GM19035 (cell line): ENCODE data around the gene SPATA46.

Experiments used
- ATAC-seq: cut with Tn5 transposase; IDR thresholded peaks from one replicate; pipeline ENCODE4 v1.9.1; 2021; ENCODE audit not compliant: unreplicated experiment

The SPATA46 gene

GRCh38 chr1:162391790-162392563 is 15.3 kb upstream of the SPATA46 start:
- ATAC-seq: peak; percentile 55

DNA sequence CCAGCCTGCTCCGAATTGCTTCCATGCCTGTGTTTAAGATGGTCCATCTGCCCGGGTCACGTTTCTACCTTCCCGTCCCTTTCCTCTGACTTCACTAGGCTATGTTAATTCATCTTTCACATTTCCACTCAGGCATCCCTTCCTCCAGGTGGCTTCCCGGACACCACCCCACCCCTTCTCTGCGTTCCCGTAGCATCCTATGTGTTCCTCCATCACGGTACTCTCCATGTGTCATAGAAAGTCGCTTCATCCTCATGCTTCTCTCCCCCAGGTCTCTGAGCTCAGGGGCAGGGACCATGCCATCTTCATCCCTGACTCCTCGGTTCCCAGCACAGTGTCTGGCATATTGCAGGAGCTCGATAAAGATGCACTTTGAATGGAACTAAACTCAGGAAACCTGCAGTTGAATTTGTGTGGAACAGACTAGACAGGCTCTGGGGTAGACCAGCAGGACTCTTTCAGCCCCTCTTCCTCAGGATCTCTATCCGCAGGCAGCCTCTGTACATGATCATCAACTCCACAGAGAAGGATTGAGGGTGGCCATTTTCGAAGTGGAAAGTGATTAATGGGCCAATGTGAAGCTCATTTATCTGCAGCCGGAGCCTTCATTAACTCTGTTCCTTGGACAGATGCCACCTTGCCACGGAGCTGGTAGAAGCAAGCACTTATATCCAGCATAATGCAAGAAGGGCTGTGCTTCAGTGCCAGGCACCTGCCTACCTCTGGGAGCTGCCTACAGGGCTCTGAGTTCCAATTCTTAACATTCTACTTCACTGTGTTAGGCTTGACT is 13.9 kb upstream of the SPATA46 start:
- no peak for ATAC-seq

GRCh38 chr1:162389971-162390370 is 13.3 kb upstream of the SPATA46 start:
- no peak for ATAC-seq

DNA sequence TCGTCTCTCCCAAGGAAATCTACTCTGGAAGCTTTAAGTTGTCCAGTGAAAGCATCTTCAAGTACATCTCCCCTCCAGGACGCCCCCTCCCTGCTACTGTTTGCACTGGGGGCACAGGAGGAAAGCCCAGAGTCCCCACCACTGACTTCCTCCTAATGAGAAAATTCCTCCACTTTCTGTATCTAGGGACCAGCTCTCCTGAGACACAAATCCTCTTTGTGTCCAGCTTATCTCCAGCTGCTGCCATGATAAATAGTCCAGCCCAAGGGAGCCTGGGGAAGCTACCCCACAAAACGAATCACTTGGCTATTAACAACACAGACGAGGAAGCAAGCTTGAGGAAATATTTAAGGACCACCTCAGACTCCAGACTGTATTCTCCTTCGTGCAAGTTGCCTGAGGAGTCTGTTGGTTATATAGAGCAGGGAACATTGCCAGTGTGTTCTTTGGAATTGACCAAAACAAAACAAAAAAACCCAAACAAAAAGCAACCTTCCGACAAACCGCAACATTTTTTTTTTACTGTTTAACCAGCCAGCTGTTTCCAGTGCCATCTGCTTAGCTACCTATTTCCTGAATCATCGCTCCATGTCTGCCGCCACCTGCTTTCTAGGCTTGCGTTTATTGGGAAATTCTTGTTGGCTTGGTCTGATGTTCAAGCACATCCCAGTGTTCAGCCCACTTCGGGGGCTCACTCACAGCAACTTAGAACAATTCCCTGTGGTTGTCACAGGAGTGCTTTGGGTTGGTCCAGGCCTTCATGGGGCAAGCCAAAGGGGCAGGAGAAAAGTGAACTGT is 12.6 kb upstream of the SPATA46 start:
- no peak for ATAC-seq

- no peak for ATAC-seq
These were observed 12.0 kb upstream of the SPATA46 start for GRCh38 chr1:162388615-162389014.

GRCh38 chr1:162388083-162388594 is 11.5 kb upstream of the SPATA46 start:
- ATAC-seq: no peak

DNA sequence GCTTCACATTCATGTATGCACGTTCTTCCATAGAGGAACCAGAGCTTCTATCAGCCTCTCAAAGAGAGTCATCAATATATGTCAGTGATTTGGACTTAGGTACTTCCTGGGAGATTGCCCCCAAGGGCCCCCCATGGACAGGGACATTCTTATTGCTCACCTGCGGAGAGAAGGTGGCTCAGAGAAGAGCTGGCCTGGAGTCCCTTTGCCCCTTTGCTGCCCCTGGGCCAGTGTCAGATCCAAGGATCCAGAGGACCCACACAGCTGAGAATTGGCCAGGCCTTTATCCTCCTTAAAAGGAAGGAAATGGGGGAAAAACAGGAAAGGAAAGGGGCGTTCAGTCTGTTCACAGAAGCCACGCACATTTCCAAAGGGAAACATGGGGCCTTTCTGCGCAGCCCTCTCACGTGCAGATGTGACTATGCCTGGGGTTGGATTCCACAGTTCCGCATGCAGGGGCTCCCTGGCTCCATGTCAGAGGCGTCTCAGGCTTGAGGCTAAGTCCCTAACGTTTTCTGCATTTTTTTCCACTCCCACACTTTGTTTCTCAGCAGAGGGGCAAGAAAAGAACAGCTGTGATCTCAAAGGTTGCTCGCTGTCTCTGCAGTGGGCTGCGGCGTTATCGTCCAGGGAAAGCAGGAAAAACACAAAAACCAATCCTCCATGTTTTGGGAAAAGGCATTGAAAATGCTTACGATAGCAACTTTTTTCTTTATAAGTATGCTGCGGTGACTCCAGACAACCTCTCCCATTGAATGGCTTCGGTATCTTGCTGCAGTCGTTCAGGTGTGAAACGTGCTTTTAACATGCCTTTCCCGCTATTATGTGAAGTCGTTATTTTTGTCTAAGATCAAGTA is 10.8 kb upstream of the SPATA46 start:
- ATAC-seq: no peak

DNA sequence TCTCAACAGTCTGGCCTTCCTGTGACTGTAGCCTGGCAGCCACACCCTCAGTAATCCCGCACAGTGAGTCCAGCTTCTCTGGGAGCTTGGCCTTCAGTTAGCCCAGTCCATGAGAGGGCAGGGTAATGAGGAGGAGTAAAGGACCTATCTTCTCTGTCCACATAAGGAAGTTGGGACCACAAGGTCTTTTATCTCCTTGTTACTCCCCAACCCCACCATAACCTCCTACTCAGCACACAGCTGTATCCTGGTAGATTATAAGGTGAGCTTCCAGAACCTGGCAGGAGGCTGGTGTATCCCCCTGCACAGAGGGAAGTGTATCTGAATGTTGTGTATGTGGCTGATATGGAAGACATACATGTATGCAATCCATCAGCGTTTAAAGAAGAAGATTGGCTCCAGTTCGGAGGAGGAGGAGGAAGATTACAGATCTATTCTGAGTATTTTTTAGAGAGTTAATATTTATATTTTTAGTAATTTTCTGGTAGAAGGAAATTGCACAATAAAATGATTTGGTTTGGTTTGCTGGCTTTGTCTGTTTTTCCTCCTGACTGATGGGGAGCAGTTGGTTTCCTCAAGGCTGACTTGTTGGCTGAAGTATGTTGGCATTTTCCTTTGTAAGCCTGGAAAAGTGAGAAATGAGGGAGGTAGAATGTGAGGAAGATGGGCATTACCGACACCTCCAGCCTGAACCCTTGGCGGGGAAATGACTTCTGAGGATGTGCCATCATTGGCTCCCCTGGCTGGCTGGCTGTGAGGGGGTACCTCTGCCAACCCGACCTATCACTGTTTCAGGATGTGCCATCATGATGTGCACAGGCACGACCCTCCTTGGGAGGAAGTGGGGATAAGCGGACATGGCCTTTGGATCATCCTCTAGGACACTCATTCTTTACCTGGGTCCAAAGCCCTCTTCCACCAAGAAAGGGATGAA is 9.9 kb upstream of the SPATA46 start:
- ATAC-seq: no peak

- no peak for ATAC-seq
These were observed 9.0 kb upstream of the SPATA46 start for GRCh38 chr1:162385702-162386101.

- ATAC-seq: no peak
These were observed 8.6 kb upstream of the SPATA46 start for GRCh38 chr1:162385280-162385623.

DNA sequence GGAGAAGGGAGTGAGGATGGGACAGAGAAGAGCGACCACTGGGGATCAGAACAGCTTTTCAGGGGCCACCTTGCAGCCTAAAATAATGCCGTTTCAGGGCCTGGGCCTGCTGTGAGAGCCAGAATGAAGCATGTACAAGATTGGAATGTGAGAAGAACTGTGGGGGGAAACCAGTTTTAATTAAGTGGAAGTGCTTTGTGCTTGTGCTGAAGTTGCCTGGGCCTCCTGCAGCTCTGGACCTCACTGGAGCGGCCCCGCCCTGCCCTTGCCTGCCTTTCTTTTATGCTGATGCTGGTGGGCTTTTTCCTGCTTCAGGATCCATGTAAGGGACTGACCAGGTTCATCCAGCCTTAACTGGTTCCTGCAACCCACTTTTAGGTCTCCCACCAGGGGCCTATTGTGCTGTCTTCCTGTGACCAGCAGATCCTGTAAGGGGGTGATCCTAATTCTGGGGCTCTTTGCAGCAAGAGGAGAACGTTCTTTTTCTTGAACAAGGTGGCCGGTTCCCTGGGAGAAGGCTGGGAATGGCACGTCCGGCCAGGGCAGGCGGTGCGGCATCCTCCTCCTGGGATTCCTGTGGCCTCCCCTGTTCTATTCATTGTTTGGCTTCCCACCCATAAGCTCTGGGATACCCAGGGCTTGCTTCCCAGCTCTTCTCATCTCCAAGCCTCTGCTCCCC is 8.1 kb upstream of the SPATA46 start:
- ATAC-seq: no peak

DNA sequence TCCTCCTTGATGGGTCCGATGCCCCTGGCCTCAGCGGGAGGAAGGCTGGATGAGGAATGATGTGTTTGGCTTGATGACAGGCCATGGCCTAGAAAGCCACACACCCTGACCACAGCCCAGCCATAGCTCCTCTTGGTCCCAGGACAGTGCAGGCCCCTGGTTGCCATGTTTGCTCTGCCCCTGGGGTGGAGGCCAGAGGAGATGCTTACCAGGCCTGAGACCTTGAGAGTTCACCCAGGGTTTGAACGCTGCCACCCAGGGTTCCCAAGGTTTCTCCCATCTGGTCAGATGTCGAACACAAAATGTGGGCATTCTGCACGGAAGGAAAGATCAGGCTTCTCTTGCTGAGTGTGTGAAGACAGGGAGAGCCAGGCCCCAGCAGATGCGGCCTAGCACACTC is 7.5 kb upstream of the SPATA46 start:
- ATAC-seq: no peak

DNA sequence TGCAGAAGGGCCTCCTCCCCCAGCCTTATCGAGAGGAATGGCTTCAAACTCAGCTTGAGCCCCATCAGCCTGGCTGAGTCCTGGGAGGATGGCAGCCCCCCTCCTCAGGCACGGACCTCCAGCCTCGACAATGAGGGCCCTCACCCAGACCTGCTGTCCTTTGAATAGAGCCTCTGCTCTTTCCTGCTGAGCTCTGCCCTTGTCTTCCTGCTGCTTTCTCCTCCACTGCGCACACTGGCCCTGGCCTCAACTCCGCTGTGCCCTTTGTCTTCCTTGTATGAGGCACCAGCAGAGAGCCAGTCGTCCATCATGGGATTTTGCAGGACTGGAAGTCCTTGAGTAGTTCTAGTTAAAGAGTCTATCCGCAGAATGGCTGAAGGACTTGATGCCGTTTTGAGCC is 6.9 kb upstream of the SPATA46 start:
- ATAC-seq: no peak

GRCh38 chr1:162383091-162383490 is 6.4 kb upstream of the SPATA46 start:
- no peak for ATAC-seq

DNA sequence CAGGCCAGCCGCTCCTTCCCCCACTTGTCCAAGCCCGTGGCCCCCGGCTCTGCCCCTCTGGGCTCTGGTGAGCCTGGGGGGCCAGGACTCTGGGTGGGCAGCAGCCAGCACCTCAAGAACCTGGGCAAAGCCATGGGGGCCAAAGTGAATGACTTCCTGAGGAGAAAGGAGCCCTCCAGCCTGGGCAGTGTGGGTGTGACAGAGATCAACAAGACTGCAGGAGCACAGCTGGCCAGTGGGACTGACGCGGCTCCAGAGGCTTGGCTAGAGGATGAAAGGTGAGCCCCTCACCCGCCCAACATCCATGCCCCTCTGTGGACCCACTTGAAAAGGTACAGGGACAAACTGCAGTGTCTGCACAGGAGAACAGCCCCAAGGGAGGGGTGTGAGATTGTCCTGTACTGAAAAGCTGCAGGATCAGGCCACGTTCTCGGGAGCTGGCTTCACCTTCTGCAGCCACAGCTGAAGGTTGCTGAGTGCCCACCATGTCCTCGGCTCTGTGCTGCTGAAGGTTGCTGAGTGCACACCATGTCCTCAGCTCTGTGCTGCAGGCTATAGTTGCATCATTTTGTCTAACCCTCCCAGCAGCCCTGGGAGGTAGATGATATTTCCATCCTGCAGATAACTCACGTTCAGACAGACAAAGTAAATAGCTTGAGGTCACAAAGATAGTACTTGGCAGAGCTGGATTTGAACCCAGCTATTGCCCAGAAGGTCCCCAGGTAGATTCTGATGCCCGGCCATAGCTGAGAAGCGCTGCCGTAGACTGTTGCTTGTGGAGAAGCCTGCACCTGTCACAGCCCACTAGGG is 5.5 kb upstream of the SPATA46 start:
- ATAC-seq: no peak

DNA sequence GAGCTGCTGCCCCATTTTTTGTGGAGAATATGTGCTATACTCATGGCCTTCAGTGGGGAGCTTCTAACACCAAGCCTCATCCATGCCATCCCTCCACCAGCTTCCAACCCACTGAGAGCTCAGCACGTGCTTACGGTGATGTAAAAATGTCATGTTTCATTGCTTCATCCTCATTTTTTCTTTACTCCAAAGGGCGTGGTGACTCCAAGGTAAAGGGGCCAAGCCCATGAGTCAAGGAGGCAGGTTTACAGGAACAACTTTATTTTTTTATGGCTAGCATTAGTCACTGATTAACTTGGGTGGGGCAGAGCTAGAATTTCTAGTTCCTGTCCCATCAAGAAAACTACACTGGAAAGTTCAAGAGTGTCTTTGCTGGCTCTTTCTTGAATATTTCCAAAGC is 4.7 kb upstream of the SPATA46 start, which contains the start of gene C1orf226:
Gene C1orf226 (plus strand): TSS at position 346 of the 400 bp plus-strand sequence. CDS start 174 bp downstream, outside the sequence.
- no peak for ATAC-seq

- ATAC-seq: no peak
These were observed 3.6 kb upstream of the SPATA46 start for GRCh38 chr1:162380061-162380846.
